Memory B cell (primary cell): ENCODE measurements around the gene TMCO1.
A peak's percentile ranks its signal among the peaks of the same experiment; 100 is the strongest.
"Not testable (repeated sequence)": the region's sequence is repeated elsewhere in the genome, so short reads cannot be mapped to it uniquely, and the experiment has no call there.

Experiments
- ATAC-seq: fragments of 150-1000 bp; cut with Tn5 transposase; 2 replicates; pipeline ENCODE4 v1.10.0; 2021; ENCODE audit warnings: low read depth, mild to moderate bottlenecking, moderate library complexity
- DNase-seq, 2 donors: peaks; one replicate each; pipeline ENCODE4 v3.0.0; 2022; ENCODE audit warnings: low spot score in 2 of 2
- H3K27ac Mint-ChIP-seq: one replicate; pipeline ENCODE4 v1.8.0; 2022; ENCODE audit warnings: mild to moderate bottlenecking, moderate library complexity, mixed read lengths
- H3K27me3 Mint-ChIP-seq: one replicate; pipeline ENCODE4 v1.8.0; 2022; ENCODE audit warnings: mixed read lengths
- H3K36me3 Mint-ChIP-seq: one replicate; pipeline ENCODE4 v1.8.0; 2022; ENCODE audit warnings: mild to moderate bottlenecking, mixed read lengths
- H3K4me1 Mint-ChIP-seq: one replicate; pipeline ENCODE4 v1.8.0; 2022; ENCODE audit warnings: mixed read lengths
- H3K4me3 Mint-ChIP-seq: one replicate; pipeline ENCODE4 v1.8.0; 2022; ENCODE audit warnings: mild to moderate bottlenecking, moderate library complexity, mixed read lengths
- H3K9me3 Mint-ChIP-seq: one replicate; pipeline ENCODE4 v1.8.0; 2022; ENCODE audit warnings: mixed read lengths

TMCO1 gene

GRCh38 chr1:165768513-165769394 is at the start of gene TMCO1:
Gene TMCO1 (minus strand): TSS chr1:165768868. CDS start chr1:165768751, 117 bp downstream.
- ATAC-seq (peak; percentile 97), DNase-seq (peak; percentile 80 to 89)
- Mint-ChIP-seq H3K4me3 (peak within 1 kb of the TSS; percentile 94), H3K36me3 (peaks cover 32% of the 10 kb centered on the region), H3K27me3 (no peaks in the 10 kb centered on the region), H3K9me3 (no peaks in the 10 kb centered on the region), H3K27ac (peak within 1 kb of the TSS; percentile 94), H3K4me1 (peaks cover 44% of the 10 kb centered on the region)

- Mint-ChIP-seq H3K9me3 (no peaks in the 10 kb centered on the region), H3K4me3 (no peak overlapping the region), H3K27me3 (peaks cover 3% of the 10 kb centered on the region), H3K27ac (no peak overlapping the region), H3K36me3 (peaks cover 2% of the 10 kb centered on the region), H3K4me1 (no peaks in the 10 kb centered on the region)
- ATAC-seq (no peak), DNase-seq (no peak)
Measured at GRCh38 chr1:165816826-165817497, 48.3 kb upstream of the TMCO1 start.

GRCh38 chr1:165816157-165816556 is 47.5 kb upstream of the TMCO1 start:
- Mint-ChIP-seq H3K27ac (no peak overlapping the region), H3K36me3 (peaks cover 2% of the 10 kb centered on the region), H3K4me3 (no peak overlapping the region), H3K27me3 (peaks cover 5% of the 10 kb centered on the region), H3K4me1 (no peaks in the 10 kb centered on the region), H3K9me3 (no peaks in the 10 kb centered on the region)
- DNase-seq: no peak
- no peak for ATAC-seq

- H3K9me3 Mint-ChIP-seq: no peaks in the 10 kb centered on the region
- DNase-seq: no peak
- ATAC-seq: no peak
Measured at GRCh38 chr1:165815725-165816124, 47.1 kb upstream of the TMCO1 start.

GRCh38 chr1:165807613-165808012 is 38.9 kb upstream of the TMCO1 start:
- Mint-ChIP-seq H3K9me3 (no peaks in the 10 kb centered on the region), H3K4me3 (no peak overlapping the region), H3K4me1 (no peaks in the 10 kb centered on the region), H3K27ac (no peak overlapping the region), H3K27me3 (peaks cover 5% of the 10 kb centered on the region), H3K36me3 (no peaks in the 10 kb centered on the region)
- DNase-seq: no peak
- no peak for ATAC-seq

More at GRCh38 chr1:165815725-165816124, 47.1 kb upstream of the TMCO1 start:
- Mint-ChIP-seq H3K36me3 (peaks cover 2% of the 10 kb centered on the region), H3K4me3 (no peak overlapping the region), H3K27ac (no peak overlapping the region), H3K4me1 (no peaks in the 10 kb centered on the region), H3K27me3 (peaks cover 5% of the 10 kb centered on the region)

- not testable (repeated sequence) for H3K36me3 Mint-ChIP-seq, H3K4me1 Mint-ChIP-seq, DNase-seq, ATAC-seq, H3K27me3 Mint-ChIP-seq, H3K27ac Mint-ChIP-seq, H3K4me3 Mint-ChIP-seq, H3K9me3 Mint-ChIP-seq
Measured at GRCh38 chr1:165804513-165804912, 35.8 kb upstream of the TMCO1 start.

GRCh38 chr1:165799387-165799786 is 30.7 kb upstream of the TMCO1 start:
- no peak for ATAC-seq
- DNase-seq: no peak
- H3K27ac Mint-ChIP-seq: no peak overlapping the region
- no peak overlapping the region for H3K4me3 Mint-ChIP-seq
- H3K4me1 Mint-ChIP-seq: no peaks in the 10 kb centered on the region
- H3K36me3 Mint-ChIP-seq: no peaks in the 10 kb centered on the region
- no peaks in the 10 kb centered on the region for H3K9me3 Mint-ChIP-seq
- H3K27me3 Mint-ChIP-seq: peaks cover 7% of the 10 kb centered on the region

- Mint-ChIP-seq H3K4me1 (no peaks in the 10 kb centered on the region), H3K4me3 (no peak overlapping the region), H3K27ac (no peak overlapping the region), H3K27me3 (peaks cover 11% of the 10 kb centered on the region), H3K36me3 (no peaks in the 10 kb centered on the region), H3K9me3 (no peaks in the 10 kb centered on the region)
- no peak for DNase-seq
- ATAC-seq: no peak
Measured at GRCh38 chr1:165795894-165796293, 27.2 kb upstream of the TMCO1 start.

GRCh38 chr1:165793951-165794350 is 25.3 kb upstream of the TMCO1 start:
- H3K4me1 Mint-ChIP-seq: no peaks in the 10 kb centered on the region
- no peak overlapping the region for H3K4me3 Mint-ChIP-seq
- no peak for ATAC-seq
- peaks cover 10% of the 10 kb centered on the region for H3K27me3 Mint-ChIP-seq
- H3K27ac Mint-ChIP-seq: no peak overlapping the region
- no peaks in the 10 kb centered on the region for H3K9me3 Mint-ChIP-seq
- H3K36me3 Mint-ChIP-seq: no peaks in the 10 kb centered on the region
- DNase-seq: no peak

- H3K9me3 Mint-ChIP-seq: no peaks in the 10 kb centered on the region
- no peak overlapping the region for H3K27ac Mint-ChIP-seq
- no peak overlapping the region for H3K4me3 Mint-ChIP-seq
- no peaks in the 10 kb centered on the region for H3K4me1 Mint-ChIP-seq
- ATAC-seq: no peak
- no peak for DNase-seq
- H3K27me3 Mint-ChIP-seq: peaks cover 4% of the 10 kb centered on the region
- peaks cover 5% of the 10 kb centered on the region for H3K36me3 Mint-ChIP-seq
Measured at GRCh38 chr1:165787741-165788140, 19.1 kb upstream of the TMCO1 start.

- H3K36me3 Mint-ChIP-seq, H3K27me3 Mint-ChIP-seq, H3K9me3 Mint-ChIP-seq, ATAC-seq, H3K4me1 Mint-ChIP-seq, H3K4me3 Mint-ChIP-seq, H3K27ac Mint-ChIP-seq, DNase-seq: not testable (repeated sequence)
Measured at GRCh38 chr1:165783519-165783918, 14.9 kb upstream of the TMCO1 start.

GRCh38 chr1:165778197-165778596 is 9.5 kb upstream of the TMCO1 start:
- not testable (repeated sequence) for H3K27ac Mint-ChIP-seq, H3K9me3 Mint-ChIP-seq, ATAC-seq, H3K27me3 Mint-ChIP-seq, H3K4me3 Mint-ChIP-seq, H3K4me1 Mint-ChIP-seq, DNase-seq, H3K36me3 Mint-ChIP-seq

- ATAC-seq: no peak
- no peak for DNase-seq
- Mint-ChIP-seq H3K4me3 (no peak overlapping the region), H3K27ac (no peak overlapping the region), H3K4me1 (peaks cover 14% of the 10 kb centered on the region), H3K9me3 (no peaks in the 10 kb centered on the region), H3K27me3 (no peaks in the 10 kb centered on the region), H3K36me3 (peaks cover 5% of the 10 kb centered on the region)
Measured at GRCh38 chr1:165773324-165773965, 4.8 kb upstream of the TMCO1 start.

- Mint-ChIP-seq H3K36me3 (peaks cover 8% of the 10 kb centered on the region), H3K4me3 (no peak overlapping the region), H3K27me3 (no peaks in the 10 kb centered on the region), H3K9me3 (no peaks in the 10 kb centered on the region), H3K4me1 (peaks cover 20% of the 10 kb centered on the region), H3K27ac (no peak overlapping the region)
- DNase-seq: no peak
- ATAC-seq: no peak
Measured at GRCh38 chr1:165772739-165773138, 4.1 kb upstream of the TMCO1 start.
